Neuronal stem cell (in vitro differentiated cells): ENCODE data around the gene C16orf90.
A peak's percentile ranks its signal among the peaks of the same experiment; 100 is the strongest.

Experiments
- DNase-seq: peaks from one replicate; pipeline ENCODE4 v3.0.0-alpha.2; 2013; ENCODE audit warnings: low spot score
- H2AFZ ChIP-seq: one replicate; pipeline ENCODE4 v1.6.1; 2013; ENCODE audit warnings: mild to moderate bottlenecking, low read length, inconsistent platforms
- H2AK5ac ChIP-seq: 2 replicates; pipeline ENCODE4 v1.6.1; 2013; ENCODE audit warnings: low read depth, mild to moderate bottlenecking, inconsistent platforms, low read length, moderate library complexity, mixed read lengths
- H2BK120ac ChIP-seq: 2 replicates; pipeline ENCODE4 v1.6.1; 2013; ENCODE audit warnings: low read depth, mild to moderate bottlenecking, inconsistent platforms, low read length, moderate library complexity, mixed read lengths
- H2BK12ac ChIP-seq: one replicate; pipeline ENCODE4 v1.6.1; 2013; ENCODE audit warnings: low read length, inconsistent platforms
- H2BK15ac ChIP-seq: 2 replicates; pipeline ENCODE4 v1.6.1; 2013; ENCODE audit warnings: mild to moderate bottlenecking, low read length, inconsistent platforms, mixed read lengths
- H2BK5ac ChIP-seq: one replicate; pipeline ENCODE4 v1.6.1; 2013; ENCODE audit warnings: inconsistent platforms, mild to moderate bottlenecking, low read length, moderate library complexity
- H3K14ac ChIP-seq: one replicate; pipeline ENCODE4 v1.6.1; 2013; ENCODE audit warnings: low read length, inconsistent platforms
- H3K18ac ChIP-seq: 2 replicates; pipeline ENCODE4 v1.6.1; 2013; ENCODE audit warnings: low read length, inconsistent platforms
- H3K23ac ChIP-seq: 2 replicates; pipeline ENCODE4 v1.6.1; 2013; ENCODE audit warnings: low read depth, mild to moderate bottlenecking, mixed read lengths, low read length, inconsistent platforms; ENCODE audit not compliant: poor library complexity
- H3K27ac ChIP-seq: replicated peaks from 3 replicates; pipeline ENCODE4 v1.5.1; 2013; ENCODE audit warnings: low read length, inconsistent platforms
- H3K27me3 ChIP-seq, 3 experiments: 2 replicates each; pipeline ENCODE4 v1.6.1; 2013; ENCODE audit warnings: low read length in 3 of 3, mild to moderate bottlenecking in 2 of 3, inconsistent platforms in 1 of 3, low read depth in 1 of 3, mixed read lengths in 1 of 3, moderate library complexity in 1 of 3; ENCODE audit not compliant: control insufficient read depth in 3 of 3, insufficient read depth in 3 of 3
- H3K36me3 ChIP-seq, 2 donors: replicated peaks in 1 of 2; 2 replicates each; pipeline ENCODE4 v1.6.1; 2013; ENCODE audit warnings: low read length in 2 of 2; ENCODE audit not compliant: control insufficient read depth in 2 of 2, insufficient read depth in 2 of 2
- H3K4ac ChIP-seq: 2 replicates; pipeline ENCODE4 v1.6.1; 2013; ENCODE audit warnings: inconsistent platforms, mild to moderate bottlenecking, low read length, moderate library complexity
- H3K4me1 ChIP-seq, 2 donors: 1 replicate in 1 of 2; 2 replicates in 1 of 2; pipeline ENCODE4 v1.6.1; 2013; ENCODE audit warnings: low read length in 2 of 2, low read depth in 1 of 2; ENCODE audit not compliant: control insufficient read depth in 2 of 2, insufficient read depth in 1 of 2
- H3K4me2 ChIP-seq: one replicate; pipeline ENCODE4 v1.6.1; 2013; ENCODE audit warnings: mild to moderate bottlenecking, low read length, inconsistent platforms; ENCODE audit not compliant: insufficient read depth, poor library complexity, severe bottlenecking
- H3K4me3 ChIP-seq, 2 donors: 2 replicates each; pipeline ENCODE4 v1.5.1; 2013; ENCODE audit warnings: low read length in 2 of 2, mild to moderate bottlenecking in 2 of 2, inconsistent platforms in 1 of 2, moderate library complexity in 1 of 2
- H3K79me1 ChIP-seq: one replicate; pipeline ENCODE4 v1.6.1; 2013; ENCODE audit warnings: low read depth, mild to moderate bottlenecking, inconsistent platforms, low read length, moderate library complexity
- H3K9ac ChIP-seq: one replicate; pipeline ENCODE4 v1.6.1; 2013; ENCODE audit warnings: mild to moderate bottlenecking, low read depth, low read length, inconsistent platforms; ENCODE audit not compliant: poor library complexity
- H3K9me3 ChIP-seq, 2 donors: replicated peaks in 1 of 2; 2 replicates each; pipeline versions ENCODE3 to v1.6.1; 2013; ENCODE audit warnings: low read length in 2 of 2, mild to moderate bottlenecking in 2 of 2, inconsistent platforms in 1 of 2, low read depth in 1 of 2, mixed read lengths in 1 of 2, moderate library complexity in 1 of 2; ENCODE audit not compliant: control insufficient read depth in 2 of 2, insufficient read depth in 1 of 2
- H4K8ac ChIP-seq: one replicate; pipeline ENCODE4 v1.6.1; 2013; ENCODE audit warnings: low read depth, mild to moderate bottlenecking, inconsistent platforms, low read length, moderate library complexity
- H4K91ac ChIP-seq: one replicate; pipeline ENCODE4 v1.6.1; 2013; ENCODE audit warnings: low read length, low read depth, mild to moderate bottlenecking, inconsistent platforms; ENCODE audit not compliant: poor library complexity
- WGBS, 2 donors: extraction: QIAGEN DNeasy Blood & Tissue Kit; methylation state at CpG; one replicate each; pipeline ENCODE4 v1.1.7; 2013; ENCODE audit warnings: missing lambda C conversion rate in 2 of 2, mixed read lengths in 1 of 2; ENCODE audit not compliant: insufficient read length in 2 of 2, insufficient replicate concordance in 1 of 2; ENCODE audit errors: extremely low coverage in 2 of 2; 5-methylcytosine and 5-hydroxymethylcytosine counted together

The C16orf90 gene

DNA sequence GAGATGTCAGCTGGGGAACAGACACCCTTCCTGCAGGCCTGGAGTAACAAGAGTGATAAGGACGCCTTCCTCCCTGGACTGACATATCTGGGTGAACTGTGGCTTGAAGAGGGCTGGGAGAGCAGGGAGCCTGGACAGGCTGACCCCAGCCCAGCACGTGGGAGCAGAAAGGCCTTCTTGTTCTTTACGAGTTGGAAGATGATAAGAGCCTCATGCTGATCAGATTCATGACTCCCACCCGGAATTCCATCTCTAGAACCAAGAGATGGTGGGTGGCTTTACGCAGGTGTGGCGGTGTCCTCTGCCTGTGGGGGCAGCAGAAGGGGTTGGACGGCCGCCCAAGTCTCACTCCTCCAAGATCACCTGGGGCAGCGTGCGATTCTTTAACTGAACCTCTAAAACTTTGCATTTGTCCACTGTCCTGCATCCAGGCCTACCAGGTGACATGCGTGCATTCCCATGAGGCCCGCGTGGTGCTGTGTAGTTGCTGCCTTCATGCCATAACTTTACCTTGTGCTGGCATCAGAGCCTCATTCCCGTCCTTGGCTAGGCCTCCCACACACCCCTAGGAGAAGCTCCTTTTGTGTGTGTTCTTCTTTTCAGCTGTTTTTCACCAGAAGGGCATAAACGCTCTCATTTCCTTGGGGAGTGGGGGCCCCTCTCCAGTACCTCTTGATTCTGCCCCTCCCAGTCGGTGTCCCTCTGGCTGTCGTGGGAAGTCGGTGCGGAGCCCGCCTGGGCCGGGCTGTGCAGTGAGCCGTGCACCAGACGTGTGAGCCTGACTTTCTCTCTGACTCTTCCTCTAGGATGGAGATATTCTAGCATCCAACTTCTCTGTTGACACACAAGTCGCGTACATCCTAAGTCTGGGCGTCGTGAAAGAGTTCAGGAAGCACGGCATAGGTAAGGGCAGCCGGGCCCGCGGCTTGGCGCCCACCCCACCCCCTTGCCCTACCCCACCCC is 13.3 kb downstream of the C16orf90 start:
- H2AFZ ChIP-seq, result no peak overlapping the region
- H3K27me3 ChIP-seq, result no peaks in the 10 kb centered on the region
- H3K79me1 ChIP-seq, result peaks cover 11% of the 10 kb centered on the region
- H3K36me3 ChIP-seq, result peaks cover 45 to 86% of the 10 kb centered on the region in 2 donors
- whole genome bisulfite sequencing, 2 donors, result no CpG with 5 or more reads among the region's 32 CpGs
- no peak overlapping the region for H3K4me2 ChIP-seq
- no peak overlapping the region for H3K27ac ChIP-seq
- H2BK120ac ChIP-seq, result no peak overlapping the region
- no peak overlapping the region for H4K8ac ChIP-seq
- peaks cover 0 to 3% of the 10 kb centered on the region in 2 donors for H3K9me3 ChIP-seq
- no peak overlapping the region for H2BK12ac ChIP-seq
- H3K18ac ChIP-seq, result no peak overlapping the region
- H3K4ac ChIP-seq, result no peak overlapping the region
- H4K91ac ChIP-seq, result no peak overlapping the region
- H2BK5ac ChIP-seq, result no peak overlapping the region
- peaks cover 0 to 3% of the 10 kb centered on the region in 2 donors for H3K4me1 ChIP-seq
- no peak overlapping the region for H3K4me3 ChIP-seq
- H2BK15ac ChIP-seq, result no peak overlapping the region
- H3K14ac ChIP-seq, result no peak overlapping the region
- no peak overlapping the region for H3K23ac ChIP-seq
- H3K9ac ChIP-seq, result peak overlapping the region; percentile 54
- no peak for DNase-seq
- no peak overlapping the region for H2AK5ac ChIP-seq

DNA sequence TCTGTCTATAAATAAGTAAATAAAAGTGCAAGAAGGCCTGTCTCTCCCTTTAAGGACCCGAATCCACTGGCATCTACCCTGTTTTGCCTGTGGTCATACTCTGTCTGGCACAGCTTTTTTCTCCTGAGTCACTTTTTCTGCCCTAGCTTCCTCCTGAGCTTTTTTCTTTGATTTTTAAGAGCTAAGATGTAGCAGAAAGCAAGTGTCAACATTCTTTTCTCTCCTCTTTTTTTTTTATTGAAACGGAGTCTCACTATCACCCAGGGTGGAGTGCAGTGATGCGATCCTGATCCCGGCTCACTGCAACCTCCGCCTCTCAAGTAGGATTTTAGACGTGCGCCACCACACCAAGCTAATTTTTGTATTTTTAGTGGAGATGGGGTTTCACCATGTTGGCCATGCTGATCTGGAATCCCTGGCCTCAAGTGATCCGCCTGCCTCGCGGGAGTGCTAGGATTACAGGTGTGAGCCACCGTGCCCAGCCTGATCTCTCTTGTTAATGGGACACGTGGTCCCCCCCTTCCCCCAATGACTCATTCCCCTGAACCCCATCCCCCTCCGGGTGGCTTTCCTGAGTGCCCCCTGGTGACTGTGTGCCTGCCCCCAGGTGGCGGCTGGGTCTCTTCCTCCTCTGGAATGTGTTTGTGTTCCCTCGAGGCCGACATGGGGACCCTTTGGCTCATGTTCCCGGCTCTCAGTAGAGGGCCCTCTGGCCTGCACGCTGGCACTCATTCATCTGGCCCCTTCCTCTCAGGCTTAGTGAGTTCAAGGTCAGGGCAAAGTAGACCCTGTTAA is 14.2 kb downstream of the C16orf90 start:
- Histone ChIP-seq H3K79me1 (peaks cover 11% of the 10 kb centered on the region), H3K9me3 (peaks cover 0 to 3% of the 10 kb centered on the region in 2 donors), H2BK120ac (no peak overlapping the region), H3K14ac (no peak overlapping the region), H2BK15ac (no peak overlapping the region), H3K27ac (no peak overlapping the region), H3K18ac (no peak overlapping the region), H3K4me3 (no peak overlapping the region), H2BK12ac (no peak overlapping the region), H3K4me1 (peaks cover 0 to 3% of the 10 kb centered on the region in 2 donors), H4K91ac (no peak overlapping the region), H3K4ac (no peak overlapping the region), H3K36me3 (peaks cover 43 to 78% of the 10 kb centered on the region in 2 donors), H3K9ac (no peak overlapping the region), H2AK5ac (no peak overlapping the region), H2BK5ac (no peak overlapping the region), H2AFZ (no peak overlapping the region), H3K27me3 (no peaks in the 10 kb centered on the region), H3K4me2 (no peak overlapping the region), H4K8ac (no peak overlapping the region), H3K23ac (no peak overlapping the region)
- whole genome bisulfite sequencing, 2 donors, result no CpG with 5 or more reads among the region's 18 CpGs
- DNase-seq, result no peak

DNA sequence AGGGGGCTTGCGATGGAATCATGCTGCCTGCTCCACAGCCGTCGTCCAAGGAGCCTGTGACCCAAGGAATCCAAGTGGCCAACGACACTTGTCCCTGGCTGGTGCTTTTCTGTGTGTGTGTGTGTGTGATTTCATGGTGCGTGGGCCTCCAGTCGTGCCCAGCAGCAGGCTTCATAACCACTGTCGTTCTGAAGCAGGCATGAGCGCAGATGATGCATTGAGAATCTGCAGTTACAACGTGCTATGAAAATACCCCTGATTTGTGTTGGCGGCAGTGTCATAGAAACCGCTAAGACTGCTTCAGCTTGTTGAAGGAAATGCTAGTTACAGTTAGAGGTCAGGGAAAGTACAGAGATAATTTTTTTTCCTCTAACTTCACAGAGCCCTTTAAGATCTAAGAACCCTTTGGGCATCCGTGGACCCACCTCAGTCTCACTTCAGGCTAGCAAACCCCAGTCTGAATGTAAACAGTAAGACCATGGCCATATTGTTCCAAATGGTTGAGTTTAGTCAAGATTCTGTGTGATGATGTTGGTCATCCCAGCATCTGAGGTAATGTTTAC is 15.6 kb downstream of the C16orf90 start:
- no peaks in the 10 kb centered on the region for H3K27me3 ChIP-seq
- no peak overlapping the region for H2AFZ ChIP-seq
- no peak overlapping the region for H4K91ac ChIP-seq
- no CpG with 5 or more reads among the region's 12 CpGs for WGBS, 2 donors
- no peak overlapping the region for H2BK15ac ChIP-seq
- H3K79me1 ChIP-seq, result peaks cover 16% of the 10 kb centered on the region
- H4K8ac ChIP-seq, result no peak overlapping the region
- no peak overlapping the region for H3K9ac ChIP-seq
- no peak overlapping the region for H2BK5ac ChIP-seq
- no peak overlapping the region for H3K27ac ChIP-seq
- no peak overlapping the region for H3K4ac ChIP-seq
- H3K14ac ChIP-seq, result no peak overlapping the region
- peak overlapping the region; percentile 62 for H3K23ac ChIP-seq
- H2AK5ac ChIP-seq, result no peak overlapping the region
- no peak overlapping the region for H3K18ac ChIP-seq
- H2BK120ac ChIP-seq, result no peak overlapping the region
- H3K4me3 ChIP-seq, result no peak overlapping the region
- no peak overlapping the region for H3K4me2 ChIP-seq
- peaks cover 0 to 3% of the 10 kb centered on the region in 2 donors for H3K4me1 ChIP-seq
- no peaks in the 10 kb centered on the region for H3K9me3 ChIP-seq
- H2BK12ac ChIP-seq, result no peak overlapping the region
- no peak for DNase-seq
- peaks cover 31 to 64% of the 10 kb centered on the region in 2 donors for H3K36me3 ChIP-seq
